Endothelial cell of umbilical vein (primary cell): ENCODE results near the gene COL4A2. TPM values are rescaled to one million over a fixed set of nuclear protein-coding genes. Genes with fewer than 3 reads are reported as not detected.

ENCODE experiments used
- BruUV-seq: library from RNA; stranded (reverse); fragments of 400-500 nt; replicated peaks from 2 replicates; lab custom pipeline; 2021; lab: Mats Ljungman, UMichigan
- CTCF ChIA-PET: fragments of 300-600, 350-600 bp; sonication (Branson Sonifier 250); formaldehyde crosslinking; loops from one replicate; lab custom pipeline; 2021; ENCODE audit warnings: antibody characterized with exemption, inconsistent platforms; lab: Charles Lee
- POLR2A ChIA-PET: fragments of 300-600, 350-600 bp; sonication (Branson Sonifier 250); formaldehyde crosslinking; loops from one replicate; lab custom pipeline; 2021; ENCODE audit warnings: antibody characterized with exemption, inconsistent platforms; lab: Charles Lee
- DNase-seq: peaks from one replicate; pipeline ENCODE4 v3.0.0-alpha.2; 2011; ENCODE audit warnings: low read depth, low spot score
- FAIRE-seq: peaks from 2 replicates; lab custom pipeline; 2011; peaks lifted over from hg19 to GRCh38; lab: Jason Lieb, UNC
- H2AFZ ChIP-seq: 2 replicates; pipeline ENCODE4 v1.6.0; 2012; ENCODE audit warnings: low read depth, low read length, control low read depth, inconsistent platforms
- H3K27ac ChIP-seq: 2 replicates; pipeline ENCODE4 v1.5.1; 2011; ENCODE audit warnings: low read depth, mild to moderate bottlenecking, control low read depth, low read length, moderate library complexity; ENCODE audit not compliant: insufficient read depth
- H3K27me3 ChIP-seq, 2 experiments: 2 replicates each; pipeline versions ENCODE4 v1.6.0 to v1.6.1; 2011; ENCODE audit warnings: low read length in 2 of 2, mixed read lengths in 1 of 2; ENCODE audit not compliant: control insufficient read depth in 2 of 2, insufficient read depth in 2 of 2
- H3K36me3 ChIP-seq, 2 experiments: 2 replicates in 1 of 2; 3 replicates in 1 of 2; pipeline ENCODE4 v1.5.1; 2011; ENCODE audit warnings: low read length in 2 of 2, mild to moderate bottlenecking in 1 of 2, moderate library complexity in 1 of 2; ENCODE audit not compliant: control insufficient read depth in 2 of 2, insufficient read depth in 2 of 2; ENCODE audit errors: extremely low read depth in 1 of 2
- H3K4me1 ChIP-seq: 3 replicates; pipeline ENCODE4 v1.5.1; 2011; ENCODE audit warnings: mild to moderate bottlenecking, low read length; ENCODE audit not compliant: control insufficient read depth, insufficient read depth; ENCODE audit errors: extremely low read depth
- H3K4me2 ChIP-seq: 2 replicates; pipeline ENCODE4 v1.6.1; 2011; ENCODE audit warnings: low read length, control low read depth, mixed read lengths; ENCODE audit not compliant: insufficient read depth
- H3K4me3 ChIP-seq, 3 experiments: fragments of 200-600 bp in 1 of 3; sonication (generic), shearing (Covaris generic) in 1 of 3; replicated peaks in 1 of 3; 2 replicates each; pipeline ENCODE4 v1.5.1; 2011 to 2016; ENCODE audit warnings: control low read depth in 3 of 3, low read length in 3 of 3, mild to moderate bottlenecking in 2 of 3, inconsistent platforms in 1 of 3, low read depth in 1 of 3, moderate library complexity in 1 of 3; ENCODE audit not compliant: insufficient read depth in 1 of 3
- H3K79me2 ChIP-seq: 2 replicates; pipeline ENCODE4 v1.6.0; 2012; ENCODE audit warnings: low read length, inconsistent platforms; ENCODE audit not compliant: control insufficient read depth, insufficient read depth
- H3K9ac ChIP-seq: replicated peaks from 2 replicates; pipeline ENCODE3; 2011; ENCODE audit warnings: low read length, control low read depth; ENCODE audit not compliant: insufficient read depth; ENCODE audit errors: extremely low read depth
- H3K9me1 ChIP-seq: replicated peaks from 3 replicates; pipeline ENCODE4 v1.6.0; 2011; ENCODE audit warnings: mild to moderate bottlenecking, low read length; ENCODE audit not compliant: control insufficient read depth, insufficient read depth; ENCODE audit errors: extremely low read depth
- H3K9me3 ChIP-seq: replicated peaks from 2 replicates; pipeline ENCODE4 v1.5.1; 2012; ENCODE audit warnings: low read length, inconsistent platforms; ENCODE audit not compliant: control insufficient read depth, insufficient read depth
- H4K20me1 ChIP-seq: replicated peaks from 2 replicates; pipeline ENCODE3; 2011; ENCODE audit warnings: mild to moderate bottlenecking, low read length; ENCODE audit not compliant: control insufficient read depth, insufficient read depth; ENCODE audit errors: extremely low read depth
- CTCF ChIP-seq, 2 donors: IDR thresholded peaks; 1 replicate in 1 of 2; 2 replicates in 1 of 2; pipeline ENCODE4 v1.5.1; 2011; ENCODE audit warnings: low read length in 2 of 2, mild to moderate bottlenecking in 2 of 2, moderate library complexity in 2 of 2, control low read depth in 1 of 2, inconsistent platforms in 1 of 2, low read depth in 1 of 2; ENCODE audit not compliant: insufficient read depth in 1 of 2; ENCODE audit errors: extremely low read depth in 1 of 2
- EZH2 ChIP-seq: IDR thresholded peaks from 2 replicates; pipeline ENCODE4 v1.6.1; 2012; ENCODE audit warnings: borderline replicate concordance, low read depth, mild to moderate bottlenecking, moderate library complexity, low read length, inconsistent platforms; ENCODE audit not compliant: severe bottlenecking
- FOS ChIP-seq: IDR thresholded peaks from 2 replicates; pipeline ENCODE4 v1.6.1; 2011; ENCODE audit warnings: mild to moderate bottlenecking, low read length, moderate library complexity, borderline replicate concordance; ENCODE audit not compliant: insufficient read depth
- GATA2 ChIP-seq: IDR thresholded peaks from 2 replicates; pipeline ENCODE4 v1.7.0; 2011; ENCODE audit warnings: low read depth, mild to moderate bottlenecking, moderate library complexity, mixed read lengths, low read length; ENCODE audit not compliant: insufficient read length, insufficient read depth
- JUN ChIP-seq: IDR thresholded peaks from 2 replicates; pipeline ENCODE4 v1.6.1; 2011; ENCODE audit warnings: borderline replicate concordance, low read depth; ENCODE audit not compliant: insufficient read length, insufficient read depth
- MAX ChIP-seq: IDR thresholded peaks from 2 replicates; pipeline ENCODE4 v1.6.1; 2011; ENCODE audit not compliant: insufficient read depth, insufficient read length
- MYC ChIP-seq: IDR thresholded peaks from one replicate; pipeline ENCODE4 v1.6.1; 2011; ENCODE audit warnings: mild to moderate bottlenecking, low read depth, low read length
- POLR2A ChIP-seq: IDR thresholded peaks from 2 replicates; pipeline ENCODE4 v1.6.1; 2012; ENCODE audit warnings: low read depth, mild to moderate bottlenecking, control low read depth, low read length
- POLR2AphosphoS5 ChIP-seq: IDR thresholded peaks from 2 replicates; pipeline ENCODE4 v1.6.1; 2012; ENCODE audit warnings: low read depth, mild to moderate bottlenecking, control low read depth, low read length, moderate library complexity; ENCODE audit not compliant: insufficient read depth
- dilution Hi-C: fragments of 300-500 bp; cut with MboI; formaldehyde crosslinking; loops from one replicate; pipeline ENCODE4 v1.15.0; 2019; ENCODE audit warnings: low sequenced_read_pairs; ENCODE audit not compliant: extremely low pct_ligation_motif_present
- intact Hi-C: fragments of 100-400 bp; cut with micrococcal nuclease; formaldehyde crosslinking; loops from one replicate; pipeline ENCODE4 v1.10.0; 2022
- polyA plus RNA-seq, 4 experiments: library from polyadenylated mRNA; depleted of rRNA in 3 of 4; stranded (reverse) in 3 of 4; unstranded in 1 of 4; fragments of >200 nt; gene quantifications; 2 replicates each; pipeline versions ENCODE4 v1.2.1 to v1.2.3, GENCODE V29; 2011 to 2012; ENCODE audit warnings: missing spikeins in 1 of 4
- total RNA-seq: library from RNA; stranded (reverse); gene quantifications from 2 replicates; pipeline ENCODE4 v1.2.3, GENCODE V29; 2021

Gene COL4A2
- total and polyA plus RNA-seq, 2 donors (not counting 3 experiments of a cell fraction or from before 2014, with no cell fraction given) = 792 to 940 TPM

GRCh38 chr13:110436786-110437370 is 129.8 kb downstream of the COL4A2 start:
- H3K4me1 ChIP-seq = peaks cover 19% of the 10 kb centered on the region
- CTCF ChIA-PET = no interaction called here
- dilution Hi-C loops = no loop called here
- no peak overlapping the region for H3K27ac ChIP-seq
- no peaks in the 10 kb centered on the region for H3K27me3 ChIP-seq
- no peak overlapping the region for H2AFZ ChIP-seq
- H3K36me3 ChIP-seq = peaks cover 33 to 39% of the 10 kb centered on the region in 2 experiments
- no peak overlapping the region for H3K9ac ChIP-seq
- TF ChIP-seq MYC = no peak
- TF ChIP-seq POLR2A = no peak
- no peak for TF ChIP-seq FOS
- TF ChIP-seq EZH2 = no peak
- no peak for TF ChIP-seq JUN
- no peak for TF ChIP-seq GATA2
- no peak for TF ChIP-seq MAX
- no peak for TF ChIP-seq CTCF (IDR thresholded peaks at IDR 0.05; ENCODE audit: extremely low read depth in 1 of 2, insufficient read depth in 1 of 2, low read depth in 1 of 2, low read length in 2 of 2)
- no peak for TF ChIP-seq POLR2AphosphoS5
- no peaks in the 10 kb centered on the region for H3K9me3 ChIP-seq
- no TSS peak for BruUV-seq
- no peak overlapping the region for H3K4me2 ChIP-seq
- no peaks in the 10 kb centered on the region for H3K9me1 ChIP-seq
- POLR2A ChIA-PET = no interaction called here
- no peak for DNase-seq
- intact Hi-C loops = no loop called here
- H4K20me1 ChIP-seq = no peaks in the 10 kb centered on the region
- H3K4me3 ChIP-seq = no peak overlapping the region
- FAIRE-seq = no peak
- H3K79me2 ChIP-seq = no peaks in the 10 kb centered on the region
